SK-N-SH (cell line): ENCODE data around the gene ARHGEF1. TPM values are rescaled to one million over a fixed set of nuclear protein-coding genes. Genes with fewer than 3 reads are reported as not detected.

Experiments
- CTCF ChIA-PET: fragments of 300-600, 350-600 bp; formaldehyde crosslinking; extraction: SDS; loops from one replicate; lab custom pipeline; 2021; lab: Yijun Ruan, JAX
- POLR2A ChIA-PET: fragments of 350-600 bp; sonication (Branson Sonifier 250); formaldehyde crosslinking; extraction: SDS; loops from one replicate; lab custom pipeline; 2020; ENCODE audit warnings: antibody characterized with exemption, inconsistent platforms; lab: Yijun Ruan, JAX
- DNase-seq: peaks from one replicate; pipeline ENCODE4 v3.0.0; 2012
- H2AFZ ChIP-seq: fragments of 200-600 bp; sonication (generic); 2 replicates; pipeline ENCODE4 v1.8.1; 2016; ENCODE audit warnings: antibody characterized with exemption, mild to moderate bottlenecking, low read depth
- H3F3A ChIP-seq: fragments of 200-600 bp; sonication (generic); replicated peaks from 2 replicates; pipeline ENCODE3; 2016; ENCODE audit warnings: antibody characterized with exemption, mild to moderate bottlenecking; ENCODE audit not compliant: insufficient read depth
- H3K27ac ChIP-seq, 2 experiments: fragments of 200-500 bp in 1 of 2; fragments of 200-600 bp in 1 of 2; sonication (Bioruptor generic) in 1 of 2; sonication (generic), shearing (Covaris generic) in 1 of 2; 2 replicates each; pipeline versions ENCODE4 v1.5.1 to v1.6.1; 2014 to 2016; ENCODE audit warnings: low read depth in 2 of 2, inconsistent platforms in 1 of 2, low read length in 1 of 2, mild to moderate bottlenecking in 1 of 2, mixed read lengths in 1 of 2
- H3K27me3 ChIP-seq: fragments of 200-600 bp; sonication (generic), shearing (Covaris generic); 2 replicates; pipeline ENCODE4 v1.6.1; 2016; ENCODE audit warnings: mixed run types; ENCODE audit not compliant: insufficient read depth
- H3K36me3 ChIP-seq, 2 experiments: fragments of 200-500 bp in 1 of 2; fragments of 200-600 bp in 1 of 2; sonication (Bioruptor generic) in 1 of 2; sonication (generic) in 1 of 2; replicated peaks in 1 of 2; 2 replicates each; pipeline versions ENCODE3 to v1.5.1; 2014 to 2016; ENCODE audit warnings: low read length in 1 of 2, mild to moderate bottlenecking in 1 of 2; ENCODE audit not compliant: insufficient read depth in 2 of 2, control insufficient read depth in 1 of 2
- H3K4me1 ChIP-seq, 2 experiments: fragments of 200-500 bp in 1 of 2; fragments of 200-600 bp in 1 of 2; sonication (Bioruptor generic) in 1 of 2; sonication (generic), shearing (Covaris generic) in 1 of 2; 2 replicates each; pipeline versions ENCODE4 v1.5.1 to v1.6.1; 2014 to 2016; ENCODE audit warnings: low read depth in 1 of 2, low read length in 1 of 2, mixed run types in 1 of 2; ENCODE audit not compliant: insufficient read depth in 2 of 2, control insufficient read depth in 1 of 2
- H3K4me2 ChIP-seq: fragments of 200-600 bp; sonication (generic), shearing (Covaris generic); 2 replicates; pipeline ENCODE4 v1.6.1; 2017; ENCODE audit warnings: mixed run types
- H3K4me3 ChIP-seq, 2 experiments: fragments of 200-500 bp in 1 of 2; fragments of 200-600 bp in 1 of 2; sonication (Bioruptor generic) in 1 of 2; sonication (generic), shearing (Covaris generic) in 1 of 2; 2 replicates each; pipeline versions ENCODE4 v1.5.1 to v1.8.1; 2014 to 2016; ENCODE audit warnings: low read depth in 2 of 2, inconsistent platforms in 1 of 2, low read length in 1 of 2, mild to moderate bottlenecking in 1 of 2, mixed read lengths in 1 of 2, moderate library complexity in 1 of 2
- H3K79me2 ChIP-seq: fragments of 200-600 bp; sonication (generic); 2 replicates; pipeline ENCODE4 v1.8.1; 2017; ENCODE audit warnings: mild to moderate bottlenecking; ENCODE audit not compliant: insufficient read depth
- H3K9ac ChIP-seq: fragments of 200-600 bp; sonication (generic); 2 replicates; pipeline ENCODE4 v1.6.1; 2017; ENCODE audit warnings: mixed run types
- H3K9me2 ChIP-seq: fragments of 200-600 bp; sonication (generic); 2 replicates; pipeline ENCODE4 v1.6.1; 2017; ENCODE audit warnings: mixed run types
- H3K9me3 ChIP-seq: fragments of 200-600 bp; sonication (generic); 2 replicates; pipeline ENCODE4 v1.6.1; 2017; ENCODE audit warnings: mixed run types, mild to moderate bottlenecking, moderate library complexity
- H4K20me1 ChIP-seq: fragments of 200-600 bp; sonication (generic); 2 replicates; pipeline ENCODE4 v1.6.1; 2017; ENCODE audit warnings: mild to moderate bottlenecking, mixed run types; ENCODE audit not compliant: insufficient read depth
- CHD2 ChIP-seq: fragments of 150-350 bp; IDR thresholded peaks from 2 replicates; pipeline ENCODE4 v1.6.1; 2018; ENCODE audit warnings: low read length; ENCODE audit not compliant: partially characterized antibody
- EZH2phosphoT487 ChIP-seq: fragments of 200-600 bp; sonication (generic); IDR thresholded peaks from 2 replicates; pipeline ENCODE4 v1.6.1; 2017; ENCODE audit warnings: low read depth, mixed run types, mild to moderate bottlenecking, antibody characterized with exemption, moderate library complexity, borderline replicate concordance
- FOXM1 ChIP-seq: IDR thresholded peaks from 2 replicates; pipeline ENCODE4 v1.4.0; 2012; ENCODE audit warnings: low read depth, mild to moderate bottlenecking
- NFIC ChIP-seq: IDR thresholded peaks from 2 replicates; pipeline ENCODE4 v1.4.0; 2012; ENCODE audit warnings: borderline replicate concordance
- RCOR1 ChIP-seq: fragments of 150-350 bp; IDR thresholded peaks from 2 replicates; pipeline ENCODE4 v1.6.1; 2017; ENCODE audit warnings: antibody characterized with exemption, low read length
- RXRA ChIP-seq: IDR thresholded peaks from 2 replicates; pipeline ENCODE4 v1.4.0; 2012; ENCODE audit warnings: low read depth, mild to moderate bottlenecking, borderline replicate concordance
- SMC3 ChIP-seq: IDR thresholded peaks from 2 replicates; pipeline ENCODE4 v1.6.1; 2012; ENCODE audit warnings: low read depth, low read length, improper control_type of control experiment
- TAF1 ChIP-seq: IDR thresholded peaks from 2 replicates; pipeline ENCODE4 v1.6.1; 2012; ENCODE audit warnings: low read depth, mild to moderate bottlenecking, low read length, moderate library complexity, borderline replicate concordance
- TCF12 ChIP-seq: IDR thresholded peaks from 2 replicates; pipeline ENCODE4 v1.4.0; 2012
- TEAD4 ChIP-seq: IDR thresholded peaks from 2 replicates; pipeline ENCODE4 v1.4.0; 2012; ENCODE audit warnings: mild to moderate bottlenecking, borderline replicate concordance; ENCODE audit not compliant: insufficient read depth
- USF1 ChIP-seq: IDR thresholded peaks from 2 replicates; pipeline ENCODE4 v1.4.0; 2012; ENCODE audit warnings: low read depth, borderline replicate concordance
- WGBS: methylation state at CpG from one replicate; pipeline ENCODE4 v1.1.6; 2017; ENCODE audit warnings: low lambda C conversion rate; 5-methylcytosine and 5-hydroxymethylcytosine counted together
- polyA plus RNA-seq, 3 experiments: library from polyadenylated mRNA; depleted of rRNA; stranded (reverse); fragments of >200 nt; gene quantifications; 2 replicates each; pipeline ENCODE4 v1.2.3, GENCODE V29; 2012
- TF ChIP-seq, protein P1 (sequence below): IDR thresholded peaks from 2 replicates; pipeline ENCODE4 v1.4.0; 2012; ENCODE audit warnings: low read depth, borderline replicate concordance
- TF ChIP-seq, protein P2 (sequence below): IDR thresholded peaks from 2 replicates; pipeline ENCODE4 v1.6.1; 2012; ENCODE audit warnings: mild to moderate bottlenecking, low read depth, low read length, moderate library complexity
- TF ChIP-seq, protein P3 (sequence below): IDR thresholded peaks from 2 replicates; pipeline ENCODE4 v1.4.0; 2012; ENCODE audit warnings: low read depth

Gene ARHGEF1
- polyA plus RNA-seq, 1 of the 3 experiments (the other 2 are of a cell fraction): 102 TPM

DNA sequence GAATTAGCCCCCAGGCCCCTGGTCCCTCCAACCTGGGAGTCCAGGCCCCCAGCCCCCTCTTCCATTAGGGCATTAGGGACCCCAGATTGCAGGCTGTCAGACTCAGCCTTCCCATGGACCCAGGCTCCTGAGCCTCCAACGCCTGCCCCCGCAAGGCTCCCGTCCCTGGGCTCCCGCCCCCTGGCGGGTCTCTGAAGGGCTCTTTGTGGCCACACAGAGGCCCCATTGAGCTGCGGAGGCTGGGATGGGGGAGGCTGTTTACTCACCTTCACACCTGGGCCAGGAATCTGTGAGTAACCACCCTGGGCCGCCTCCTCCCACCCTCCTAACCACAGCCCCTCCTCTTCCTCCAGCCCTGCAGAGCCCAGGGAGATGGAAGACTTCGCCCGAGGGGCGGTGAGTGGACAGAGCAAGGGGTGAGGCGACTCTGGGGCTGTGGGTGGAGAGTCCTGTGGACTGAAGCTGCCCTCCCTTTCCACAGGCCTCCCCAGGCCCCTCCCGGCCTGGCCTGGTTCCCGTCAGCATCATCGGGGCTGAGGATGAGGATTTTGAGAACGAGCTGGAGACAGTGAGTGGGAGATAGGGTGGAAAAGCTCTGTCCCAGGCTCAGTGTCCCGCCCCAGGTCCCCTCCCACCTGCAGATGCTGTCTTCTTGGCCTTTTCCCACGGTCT is 4.9 kb downstream of the ARHGEF1 start:
- no peak for DNase-seq
- no peak overlapping the region for H3K4me3 ChIP-seq
- H3F3A ChIP-seq: no peaks in the 10 kb centered on the region
- 79% methylated on average over 13 of the region's 17 CpGs for WGBS
- no peaks in the 10 kb centered on the region for H3K27me3 ChIP-seq
- peaks cover 40% of the 10 kb centered on the region for H3K79me2 ChIP-seq
- ChIA-PET POLR2A (no interaction called here), CTCF (interaction anchor here (0.6 to 1.7 kb wide), 2 partner anchors 57 to 70 kb away, joined by 3 to 4 read pairs; no protein-coding TSS in a partner anchor)
- peaks cover 42% of the 10 kb centered on the region for H4K20me1 ChIP-seq
- H2AFZ ChIP-seq: no peak overlapping the region
- H3K4me1 ChIP-seq: peaks cover 11% of the 10 kb centered on the region in 2 experiments; a peak in 3 of 4 replicates
- no peak overlapping the region for H3K9ac ChIP-seq
- no peak overlapping the region for H3K4me2 ChIP-seq
- no peaks in the 10 kb centered on the region for H3K9me2 ChIP-seq
- H3K36me3 ChIP-seq: peaks cover 18 to 27% of the 10 kb centered on the region in 2 experiments
- no peak overlapping the region for H3K27ac ChIP-seq
- TF ChIP-seq TCF12 (no peak), SMC3 (no peak), CHD2 (no peak), TAF1 (no peak), USF1 (no peak), RCOR1 (no peak), FOXM1 (no peak), EZH2phosphoT487 (no peak), RXRA (no peak), NFIC (no peak), TEAD4 (no peak)
- TF ChIP-seq, protein P1, sequence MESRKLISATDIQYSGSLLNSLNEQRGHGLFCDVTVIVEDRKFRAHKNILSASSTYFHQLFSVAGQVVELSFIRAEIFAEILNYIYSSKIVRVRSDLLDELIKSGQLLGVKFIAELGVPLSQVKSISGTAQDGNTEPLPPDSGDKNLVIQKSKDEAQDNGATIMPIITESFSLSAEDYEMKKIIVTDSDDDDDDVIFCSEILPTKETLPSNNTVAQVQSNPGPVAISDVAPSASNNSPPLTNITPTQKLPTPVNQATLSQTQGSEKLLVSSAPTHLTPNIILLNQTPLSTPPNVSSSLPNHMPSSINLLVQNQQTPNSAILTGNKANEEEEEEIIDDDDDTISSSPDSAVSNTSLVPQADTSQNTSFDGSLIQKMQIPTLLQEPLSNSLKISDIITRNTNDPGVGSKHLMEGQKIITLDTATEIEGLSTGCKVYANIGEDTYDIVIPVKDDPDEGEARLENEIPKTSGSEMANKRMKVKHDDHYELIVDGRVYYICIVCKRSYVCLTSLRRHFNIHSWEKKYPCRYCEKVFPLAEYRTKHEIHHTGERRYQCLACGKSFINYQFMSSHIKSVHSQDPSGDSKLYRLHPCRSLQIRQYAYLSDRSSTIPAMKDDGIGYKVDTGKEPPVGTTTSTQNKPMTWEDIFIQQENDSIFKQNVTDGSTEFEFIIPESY: no peak
- TF ChIP-seq, protein P2, sequence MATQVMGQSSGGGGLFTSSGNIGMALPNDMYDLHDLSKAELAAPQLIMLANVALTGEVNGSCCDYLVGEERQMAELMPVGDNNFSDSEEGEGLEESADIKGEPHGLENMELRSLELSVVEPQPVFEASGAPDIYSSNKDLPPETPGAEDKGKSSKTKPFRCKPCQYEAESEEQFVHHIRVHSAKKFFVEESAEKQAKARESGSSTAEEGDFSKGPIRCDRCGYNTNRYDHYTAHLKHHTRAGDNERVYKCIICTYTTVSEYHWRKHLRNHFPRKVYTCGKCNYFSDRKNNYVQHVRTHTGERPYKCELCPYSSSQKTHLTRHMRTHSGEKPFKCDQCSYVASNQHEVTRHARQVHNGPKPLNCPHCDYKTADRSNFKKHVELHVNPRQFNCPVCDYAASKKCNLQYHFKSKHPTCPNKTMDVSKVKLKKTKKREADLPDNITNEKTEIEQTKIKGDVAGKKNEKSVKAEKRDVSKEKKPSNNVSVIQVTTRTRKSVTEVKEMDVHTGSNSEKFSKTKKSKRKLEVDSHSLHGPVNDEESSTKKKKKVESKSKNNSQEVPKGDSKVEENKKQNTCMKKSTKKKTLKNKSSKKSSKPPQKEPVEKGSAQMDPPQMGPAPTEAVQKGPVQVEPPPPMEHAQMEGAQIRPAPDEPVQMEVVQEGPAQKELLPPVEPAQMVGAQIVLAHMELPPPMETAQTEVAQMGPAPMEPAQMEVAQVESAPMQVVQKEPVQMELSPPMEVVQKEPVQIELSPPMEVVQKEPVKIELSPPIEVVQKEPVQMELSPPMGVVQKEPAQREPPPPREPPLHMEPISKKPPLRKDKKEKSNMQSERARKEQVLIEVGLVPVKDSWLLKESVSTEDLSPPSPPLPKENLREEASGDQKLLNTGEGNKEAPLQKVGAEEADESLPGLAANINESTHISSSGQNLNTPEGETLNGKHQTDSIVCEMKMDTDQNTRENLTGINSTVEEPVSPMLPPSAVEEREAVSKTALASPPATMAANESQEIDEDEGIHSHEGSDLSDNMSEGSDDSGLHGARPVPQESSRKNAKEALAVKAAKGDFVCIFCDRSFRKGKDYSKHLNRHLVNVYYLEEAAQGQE: no peak
- TF ChIP-seq, protein P3, sequence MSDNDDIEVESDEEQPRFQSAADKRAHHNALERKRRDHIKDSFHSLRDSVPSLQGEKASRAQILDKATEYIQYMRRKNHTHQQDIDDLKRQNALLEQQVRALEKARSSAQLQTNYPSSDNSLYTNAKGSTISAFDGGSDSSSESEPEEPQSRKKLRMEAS: no peak
- no peaks in the 10 kb centered on the region; the same call in 1 of the 2 replicates for H3K9me3 ChIP-seq
